HG02981 (cell line): ENCODE measurements around the gene MAGOH.
"Not testable (repeated sequence)": the region's sequence is repeated elsewhere in the genome, so short reads cannot be mapped to it uniquely, and the experiment has no call there.

Experiments used
- ATAC-seq: cut with Tn5 transposase; IDR thresholded peaks from one replicate; pipeline ENCODE4 v1.9.1; 2021; ENCODE audit warnings: mild to moderate bottlenecking, moderate library complexity; ENCODE audit not compliant: unreplicated experiment

Gene MAGOH

DNA sequence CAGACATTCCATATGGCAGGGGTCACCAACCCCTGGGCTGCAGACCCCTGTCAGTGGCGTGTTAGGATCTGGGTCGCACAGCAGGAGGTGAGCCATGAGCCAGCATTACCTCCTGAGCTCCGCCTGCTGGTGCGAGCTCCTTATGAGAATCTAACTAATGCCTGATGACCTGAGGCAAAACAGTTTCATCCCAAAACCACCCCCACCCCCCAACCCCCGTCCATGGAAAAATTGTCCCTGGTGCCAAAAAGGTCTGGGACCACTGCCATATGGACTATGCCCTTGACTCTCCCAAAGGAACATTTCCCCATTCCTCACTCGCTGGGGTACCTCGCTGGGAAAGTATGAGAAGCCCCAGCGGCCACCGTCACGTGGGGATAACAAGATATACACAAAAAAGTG, 48.1 kb downstream of the MAGOH start:
- ATAC-seq, result no peak

DNA sequence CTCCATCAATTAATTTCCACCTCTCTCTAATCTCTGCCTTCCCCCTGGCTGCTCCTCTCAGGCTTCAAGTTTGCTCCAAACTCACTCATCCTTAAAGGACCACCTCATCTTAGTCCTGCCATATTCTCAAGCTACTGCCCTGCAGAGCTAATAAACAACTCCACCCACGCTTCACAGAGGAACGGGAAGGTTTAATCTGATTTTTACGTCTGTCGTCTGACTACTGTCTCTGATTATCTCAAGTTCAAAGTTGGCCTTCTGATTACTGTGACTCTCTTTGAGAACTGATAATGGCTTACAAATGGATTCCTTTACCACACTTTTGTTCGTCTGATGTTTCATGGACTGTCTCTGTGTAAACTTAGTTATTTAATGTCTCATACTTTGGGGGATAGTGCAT, 49.3 kb downstream of the MAGOH start:
- no peak for ATAC-seq

DNA sequence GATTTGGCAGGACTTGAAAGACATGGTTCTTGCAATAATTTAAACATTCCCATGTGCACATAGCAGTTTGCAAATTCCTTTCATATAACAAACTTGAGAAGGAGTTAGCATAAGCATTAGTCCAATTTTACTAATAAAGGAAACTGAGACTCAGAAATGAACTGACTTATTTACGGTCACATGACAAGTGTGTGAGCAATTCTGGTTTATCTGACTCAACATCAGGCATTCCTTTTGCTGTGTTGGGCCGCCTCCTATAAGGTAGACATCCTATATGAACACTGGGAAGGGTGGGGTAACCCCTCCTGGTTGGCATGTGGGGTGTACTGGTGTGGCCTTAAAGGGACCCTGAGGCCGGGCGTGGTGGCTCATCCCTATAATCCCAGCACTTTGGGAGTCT, 50.2 kb downstream of the MAGOH start:
- ATAC-seq, result no peak

DNA sequence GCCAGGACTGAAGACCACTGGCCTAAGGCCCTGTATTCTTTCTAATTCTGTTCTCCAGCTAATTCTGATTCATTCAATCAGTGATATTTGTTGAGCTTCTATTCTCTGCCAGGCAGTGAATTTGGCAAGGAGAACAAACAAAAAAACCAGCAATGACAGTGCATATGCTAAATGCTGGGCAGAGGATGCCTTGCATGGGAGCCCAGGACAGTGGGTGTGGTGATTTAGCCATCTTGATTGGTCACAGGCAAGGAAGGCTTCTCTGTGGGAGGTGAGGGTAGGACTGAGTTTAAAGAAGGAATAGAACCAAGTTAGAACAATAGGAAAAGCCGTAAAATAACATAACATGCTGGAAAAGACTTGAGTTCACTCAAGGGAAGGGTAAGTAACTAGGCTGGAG, 50.9 kb downstream of the MAGOH start:
- ATAC-seq, result no peak

DNA sequence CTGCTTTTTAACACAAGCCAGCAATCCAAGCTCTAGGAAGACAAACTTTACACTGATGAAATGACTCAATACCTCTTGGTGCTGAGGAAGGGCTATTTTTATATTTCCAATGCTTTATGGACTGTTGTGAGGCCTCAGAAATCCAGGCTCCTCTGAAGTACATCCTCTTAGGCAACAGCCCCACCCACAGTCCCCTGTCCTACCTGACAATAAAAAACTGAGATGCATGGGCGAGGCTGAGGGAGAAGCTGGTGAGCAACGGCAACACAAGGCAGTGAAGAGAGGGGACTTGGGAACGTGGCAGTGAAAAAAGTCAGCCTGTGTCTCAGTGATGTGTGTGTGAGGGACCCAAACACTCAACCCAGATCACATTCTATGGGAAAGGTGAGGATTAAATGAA, 51.8 kb downstream of the MAGOH start:
- ATAC-seq, result no peak

DNA sequence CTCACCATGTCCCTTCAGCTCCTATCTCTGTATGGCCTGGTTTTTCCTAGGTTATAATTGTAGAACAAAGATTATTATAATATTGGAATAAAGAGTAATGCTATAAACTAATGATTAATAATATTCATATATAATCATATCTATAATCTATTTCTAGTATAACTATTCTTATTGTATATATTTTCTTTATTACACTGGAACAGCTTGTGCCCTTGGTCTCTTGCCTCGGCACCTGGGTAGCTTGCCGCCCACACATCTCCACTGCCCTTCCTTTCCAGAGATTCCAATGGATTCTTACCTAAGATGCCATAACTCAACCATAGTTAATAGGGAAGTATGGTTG, 52.4 kb downstream of the MAGOH start:
- not testable (repeated sequence) for ATAC-seq

DNA sequence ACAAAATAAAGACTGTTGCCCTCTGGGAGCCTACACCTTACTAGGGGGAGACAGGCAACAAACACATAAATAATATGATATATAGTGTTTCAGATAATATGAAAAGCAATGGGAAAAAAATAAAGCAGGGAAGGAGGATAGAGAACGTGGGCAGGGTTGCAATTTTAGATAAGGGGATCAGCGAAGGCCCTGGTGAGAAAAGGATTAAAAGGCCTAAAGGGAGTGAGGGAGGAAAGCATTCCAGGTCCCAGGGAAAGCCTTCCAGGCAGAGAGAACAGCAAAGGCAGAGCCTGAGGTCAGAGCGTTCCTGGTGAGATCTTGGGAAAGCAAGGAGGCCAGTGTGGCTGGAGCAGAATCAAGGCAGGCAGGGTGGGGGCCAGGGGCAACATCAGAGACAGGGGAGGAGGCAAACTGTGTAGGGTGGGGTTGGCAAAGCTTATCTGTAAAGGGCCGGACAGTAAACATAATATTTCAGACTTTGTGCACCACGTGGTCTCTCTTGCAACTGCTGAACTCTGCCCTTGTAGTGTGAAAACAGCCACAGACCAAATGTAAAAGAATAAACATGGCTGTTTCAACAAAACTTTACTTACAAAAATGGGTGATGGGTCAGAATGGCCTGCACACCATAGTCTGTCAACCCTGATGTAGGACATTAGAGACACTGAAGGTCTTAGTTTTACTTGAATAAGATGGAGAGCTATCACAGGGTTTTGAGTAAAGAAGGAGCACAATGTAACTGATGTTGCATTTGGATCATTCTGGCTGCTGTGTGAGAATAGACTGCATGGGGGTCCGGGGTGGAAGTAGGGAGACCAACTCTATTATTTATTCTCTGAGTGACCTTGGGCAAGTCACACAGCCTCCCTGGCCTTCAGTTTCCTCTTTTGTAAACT, 55.0 kb downstream of the MAGOH start:
- ATAC-seq, result no peak

DNA sequence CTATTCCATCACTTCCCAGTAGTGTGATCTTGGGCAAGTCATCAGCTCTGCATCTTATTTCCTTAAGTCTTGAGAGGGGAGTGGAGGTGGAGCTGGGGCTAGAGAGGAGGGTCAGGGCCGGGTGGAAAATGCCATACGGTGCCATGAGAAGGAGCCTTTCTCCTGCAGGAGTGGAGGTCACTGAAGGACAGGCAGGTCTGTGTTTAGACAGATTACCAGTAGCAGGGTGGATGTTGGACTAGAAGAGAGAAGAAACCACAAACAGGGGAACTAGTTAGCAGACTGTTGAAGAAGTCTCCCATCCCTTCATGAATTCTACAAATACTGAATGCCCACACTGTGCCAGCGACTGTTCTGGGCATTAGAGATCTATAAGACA, 55.6 kb downstream of the MAGOH start:
- ATAC-seq, result no peak

DNA sequence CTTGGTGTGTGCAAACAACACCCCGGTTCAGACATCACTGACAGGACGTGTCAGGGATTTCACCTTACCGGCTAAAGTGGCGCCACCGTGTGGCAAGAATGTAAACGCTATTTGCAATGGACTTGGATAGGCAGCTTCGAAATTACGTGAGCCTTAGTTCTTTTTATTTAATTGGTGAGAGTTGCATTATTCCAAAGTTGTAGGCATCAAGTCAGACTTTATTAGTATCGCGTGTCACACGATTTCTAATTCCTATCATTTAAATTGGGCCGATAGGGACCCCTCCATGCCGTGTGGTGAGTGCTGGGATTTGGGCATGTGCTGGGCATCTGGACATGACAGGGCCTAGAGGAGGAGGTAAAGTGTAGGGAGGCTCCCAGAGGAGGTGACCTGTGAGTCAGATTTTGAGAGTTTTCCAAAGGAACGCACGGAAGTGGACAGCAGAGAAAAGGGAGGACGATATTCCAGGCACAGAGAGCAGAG, 56.2 kb downstream of the MAGOH start:
- ATAC-seq, result no peak

DNA sequence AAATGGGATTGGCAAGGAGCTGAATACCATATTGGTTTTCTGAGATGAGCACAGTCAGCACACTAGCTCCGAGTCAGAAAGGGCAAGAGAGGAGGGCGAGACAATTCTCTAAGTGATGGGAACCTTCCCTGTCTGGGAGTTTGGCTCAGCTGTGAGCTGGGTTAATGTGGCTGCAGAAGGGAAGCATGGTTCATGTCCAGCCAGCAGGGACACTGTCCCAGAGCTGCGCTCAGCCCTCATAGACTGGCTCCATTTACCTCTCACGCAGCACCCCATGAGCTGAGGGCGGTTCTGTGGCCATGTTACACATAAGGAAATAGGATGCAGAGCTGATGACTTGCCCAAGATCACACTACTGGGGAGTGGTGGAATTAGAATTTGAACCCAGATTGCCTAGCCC, 57.4 kb downstream of the MAGOH start:
- ATAC-seq, result no peak

DNA sequence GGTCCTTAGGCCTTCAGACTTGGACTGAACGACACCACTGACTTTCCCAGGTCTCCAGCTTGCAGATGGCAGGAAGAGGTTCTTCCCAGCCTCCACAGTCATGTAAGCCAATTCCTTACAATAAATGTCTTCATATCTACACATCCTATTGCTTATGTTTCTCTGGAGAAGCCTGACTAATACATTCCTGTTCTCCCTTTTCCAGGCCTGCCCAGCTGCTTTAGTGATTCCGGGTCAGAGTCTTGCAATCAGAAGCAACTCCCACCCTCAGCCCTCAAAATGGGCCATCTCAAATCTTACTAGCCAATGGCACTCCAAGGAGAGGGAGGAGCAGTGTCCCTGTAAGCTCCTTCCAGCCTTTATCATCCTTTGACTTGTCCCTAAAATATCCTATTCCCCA, 58.1 kb downstream of the MAGOH start:
- ATAC-seq, result no peak
